CD4-positive, alpha-beta T cell (primary cell): Measurements from ENCODE around the gene C1QA. TPM values are rescaled to one million over a fixed set of nuclear protein-coding genes. Genes with fewer than 3 reads are reported as not detected.

Source experiments
- ATAC-seq: fragments of 200-7000 bp; cut with Tn5 transposase; one replicate; pipeline ENCODE4 v1.10.0; 2022; ENCODE audit warnings: mild to moderate bottlenecking; ENCODE audit not compliant: poor library complexity
- CTCF ChIA-PET: fragments of 350-600 bp; sonication (Branson Sonifier 250); formaldehyde crosslinking; loops from one replicate; lab custom pipeline; 2021; ENCODE audit warnings: antibody characterized with exemption, inconsistent platforms; lab: Charles Lee
- POLR2A ChIA-PET: fragments of 350-600 bp; sonication (Branson Sonifier 250); formaldehyde crosslinking; loops from one replicate; lab custom pipeline; 2021; ENCODE audit warnings: antibody characterized with exemption, inconsistent platforms; lab: Charles Lee
- DNase-seq, 14 experiments: peaks; one replicate each; pipeline ENCODE4 v3.0.0-alpha.2; 2013 to 2020; ENCODE audit warnings: mixed read lengths in 2 of 14
- H3K27ac ChIP-seq, 2 donors: one replicate each; pipeline versions ENCODE4 v1.5.1 to v1.7.0; 2013; ENCODE audit warnings: low read length in 2 of 2, low read depth in 1 of 2, mild to moderate bottlenecking in 1 of 2
- H3K27me3 ChIP-seq, 2 experiments: 1 replicate in 1 of 2; 2 replicates in 1 of 2; pipeline versions ENCODE4 v1.6.1 to v1.7.0; 2013; ENCODE audit warnings: low read length in 2 of 2, control low read depth in 1 of 2, mild to moderate bottlenecking in 1 of 2, moderate library complexity in 1 of 2; ENCODE audit not compliant: insufficient read depth in 2 of 2, control insufficient read depth in 1 of 2
- H3K36me3 ChIP-seq: one replicate; pipeline ENCODE4 v1.6.1; 2013; ENCODE audit warnings: low read length, control low read depth; ENCODE audit not compliant: insufficient read depth
- H3K4me1 ChIP-seq: one replicate; pipeline ENCODE4 v1.6.1; 2013; ENCODE audit warnings: low read length, control low read depth; ENCODE audit not compliant: insufficient read depth
- H3K4me3 ChIP-seq: one replicate; pipeline ENCODE4 v1.5.1; 2013; ENCODE audit warnings: mild to moderate bottlenecking, low read length, moderate library complexity
- H3K9me3 ChIP-seq, 2 experiments: 1 replicate in 1 of 2; 2 replicates in 1 of 2; pipeline versions ENCODE4 v1.6.1 to v1.7.0; 2013; ENCODE audit warnings: low read length in 2 of 2, mild to moderate bottlenecking in 2 of 2, control low read depth in 1 of 2, moderate library complexity in 1 of 2; ENCODE audit not compliant: control insufficient read depth in 1 of 2, insufficient read depth in 1 of 2
- H3K27ac Mint-ChIP-seq: one replicate; pipeline ENCODE4 v1.8.0; 2020; ENCODE audit warnings: mixed read lengths
- H3K27me3 Mint-ChIP-seq: one replicate; pipeline ENCODE4 v1.8.0; 2021; ENCODE audit warnings: mixed read lengths
- H3K36me3 Mint-ChIP-seq: one replicate; pipeline ENCODE4 v1.8.0; 2021; ENCODE audit warnings: low read depth, mixed read lengths
- H3K4me1 Mint-ChIP-seq: one replicate; pipeline ENCODE4 v1.8.0; 2021; ENCODE audit warnings: low read depth, mixed read lengths
- H3K4me3 Mint-ChIP-seq: one replicate; pipeline ENCODE4 v1.8.0; 2020; ENCODE audit warnings: mild to moderate bottlenecking, mixed read lengths
- H3K9me3 Mint-ChIP-seq: one replicate; pipeline ENCODE4 v1.8.0; 2020; ENCODE audit warnings: mixed read lengths
- intact Hi-C, 2 experiments: fragments of 100-400 bp; cut with DNase I in 1 of 2; cut with micrococcal nuclease in 1 of 2; formaldehyde crosslinking; loops; one replicate each; pipeline versions ENCODE4 v1.15.1 to v1.9.0; 2023 to 2025; cut with DNase I, micrococcal nuclease
- total RNA-seq, 174 experiments: library from RNA in 2 of 174; stranded (reverse) in 2 of 174; gene quantifications; one replicate each; pipeline ENCODE4 v1.2.3 and lab custom pipeline; 2021 to 2026
- TF ChIP-seq, protein P1 (sequence below): fragments of 200-600 bp; IDR thresholded peaks from one replicate; pipeline ENCODE4 v1.8.0; 2022; ENCODE audit warnings: antibody characterized with exemption, mild to moderate bottlenecking

C1QA gene
- total RNA-seq, 2 experiments from 2014 or later, result not detected

DNA sequence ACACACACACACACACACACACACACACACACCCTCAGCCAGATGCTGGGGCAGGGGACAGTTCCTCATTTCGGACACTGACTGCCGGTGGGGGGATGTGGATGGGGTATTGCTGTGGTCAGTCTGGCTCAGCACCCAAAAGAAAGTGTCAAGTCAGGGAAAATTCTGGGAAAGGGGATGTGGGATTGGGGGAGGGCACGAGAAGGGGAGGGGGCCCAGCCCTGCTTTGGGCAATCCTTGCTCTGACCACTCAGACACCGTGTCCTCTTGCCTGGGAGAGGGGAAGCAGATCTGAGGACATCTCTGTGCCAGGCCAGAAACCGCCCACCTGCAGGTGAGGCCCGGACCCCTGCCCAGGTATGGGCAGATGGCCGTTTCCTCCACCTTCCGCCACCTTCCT is 7.0 kb downstream of the C1QA start, which contains the start of gene C1QC:
Gene C1QC, plus strand, starts transcription at position 253 of the 400 bp plus-strand sequence. CDS start 391 bp downstream, outside the sequence.
- TF ChIP-seq, protein P1, sequence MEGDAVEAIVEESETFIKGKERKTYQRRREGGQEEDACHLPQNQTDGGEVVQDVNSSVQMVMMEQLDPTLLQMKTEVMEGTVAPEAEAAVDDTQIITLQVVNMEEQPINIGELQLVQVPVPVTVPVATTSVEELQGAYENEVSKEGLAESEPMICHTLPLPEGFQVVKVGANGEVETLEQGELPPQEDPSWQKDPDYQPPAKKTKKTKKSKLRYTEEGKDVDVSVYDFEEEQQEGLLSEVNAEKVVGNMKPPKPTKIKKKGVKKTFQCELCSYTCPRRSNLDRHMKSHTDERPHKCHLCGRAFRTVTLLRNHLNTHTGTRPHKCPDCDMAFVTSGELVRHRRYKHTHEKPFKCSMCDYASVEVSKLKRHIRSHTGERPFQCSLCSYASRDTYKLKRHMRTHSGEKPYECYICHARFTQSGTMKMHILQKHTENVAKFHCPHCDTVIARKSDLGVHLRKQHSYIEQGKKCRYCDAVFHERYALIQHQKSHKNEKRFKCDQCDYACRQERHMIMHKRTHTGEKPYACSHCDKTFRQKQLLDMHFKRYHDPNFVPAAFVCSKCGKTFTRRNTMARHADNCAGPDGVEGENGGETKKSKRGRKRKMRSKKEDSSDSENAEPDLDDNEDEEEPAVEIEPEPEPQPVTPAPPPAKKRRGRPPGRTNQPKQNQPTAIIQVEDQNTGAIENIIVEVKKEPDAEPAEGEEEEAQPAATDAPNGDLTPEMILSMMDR, result no peak
- no peaks in the 10 kb centered on the region for H3K9me3 Mint-ChIP-seq
- peaks cover 32% of the 10 kb centered on the region for H3K27me3 Mint-ChIP-seq
- no peak within 1 kb of the TSS for H3K4me3 ChIP-seq
- H3K4me1 ChIP-seq, result peaks cover 8% of the 10 kb centered on the region
- H3K36me3 ChIP-seq, result no peaks in the 10 kb centered on the region
- CTCF ChIA-PET, result no interaction called here
- intact Hi-C loops, result loop anchor here in 1 of 2 experiments (2.0 kb wide), 1 partner anchor 511 kb away; no protein-coding TSS in a partner anchor
- no peak within 1 kb of the TSS for H3K27ac ChIP-seq
- ATAC-seq (no peak), DNase-seq (no peak)
- H3K27me3 ChIP-seq, result peaks cover 11 to 16% of the 10 kb centered on the region in 2 experiments
- no peak within 1 kb of the TSS for H3K4me3 Mint-ChIP-seq
- no peaks in the 10 kb centered on the region for H3K36me3 Mint-ChIP-seq
- no peak within 1 kb of the TSS for H3K27ac Mint-ChIP-seq
- POLR2A ChIA-PET, result no interaction called here
- H3K9me3 ChIP-seq, result peaks cover 0 to 4% of the 10 kb centered on the region in 2 experiments
- no peaks in the 10 kb centered on the region for H3K4me1 Mint-ChIP-seq

DNA sequence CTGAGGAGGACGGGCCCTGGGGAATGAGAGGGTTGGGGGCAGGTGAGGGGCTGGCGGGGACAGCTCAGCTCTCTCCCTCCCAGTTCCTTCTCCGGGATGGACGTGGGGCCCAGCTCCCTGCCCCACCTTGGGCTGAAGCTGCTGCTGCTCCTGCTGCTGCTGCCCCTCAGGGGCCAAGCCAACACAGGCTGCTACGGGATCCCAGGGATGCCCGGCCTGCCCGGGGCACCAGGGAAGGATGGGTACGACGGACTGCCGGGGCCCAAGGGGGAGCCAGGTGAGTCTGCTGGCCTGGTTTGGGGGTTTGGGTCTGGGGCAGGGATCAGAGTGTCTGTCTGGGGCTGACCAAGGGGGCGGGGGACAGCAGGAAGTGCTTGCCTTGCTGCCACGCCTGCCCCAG is 7.5 kb downstream of the C1QA start:
- Histone ChIP-seq H3K9me3 (no peaks in the 10 kb centered on the region), H3K36me3 (no peaks in the 10 kb centered on the region), H3K4me3 (no peak overlapping the region), H3K27me3 (peaks cover 10 to 16% of the 10 kb centered on the region in 2 experiments), H3K27ac (no peak overlapping the region), H3K4me1 (peaks cover 8% of the 10 kb centered on the region)
- POLR2A ChIA-PET, result no interaction called here
- CTCF ChIA-PET, result no interaction called here
- TF ChIP-seq, protein P1, result no peak
- Mint-ChIP-seq H3K27ac (no peak overlapping the region), H3K4me1 (no peaks in the 10 kb centered on the region), H3K36me3 (no peaks in the 10 kb centered on the region), H3K4me3 (no peak overlapping the region), H3K27me3 (peaks cover 32% of the 10 kb centered on the region), H3K9me3 (no peaks in the 10 kb centered on the region)
- intact Hi-C loops, result loop anchor here in 1 of 2 experiments (2.0 kb wide), 1 partner anchor 511 kb away; no protein-coding TSS in a partner anchor
- ATAC-seq (no peak), DNase-seq (no peak)

DNA sequence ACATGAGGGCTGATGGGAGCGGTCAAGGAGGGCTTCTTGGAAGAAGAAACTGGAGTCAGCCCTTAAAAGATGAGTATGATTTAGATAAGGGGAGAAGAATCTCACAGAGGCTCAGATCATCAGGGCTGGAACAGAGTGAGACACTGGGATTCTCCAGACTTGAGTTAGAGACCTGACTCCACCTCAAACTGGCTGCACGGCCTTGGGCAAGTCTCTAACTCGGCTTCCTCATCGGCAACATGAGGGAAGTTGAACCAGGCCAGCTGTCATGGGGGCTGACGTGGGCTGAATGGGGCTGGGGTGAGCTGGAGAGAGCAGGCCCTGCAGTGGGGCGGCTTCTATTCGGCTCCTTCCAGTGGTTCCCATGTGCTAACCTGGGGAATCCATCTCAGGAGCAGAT is 9.5 kb downstream of the C1QA start:
- Mint-ChIP-seq H3K36me3 (no peaks in the 10 kb centered on the region), H3K9me3 (no peaks in the 10 kb centered on the region), H3K27ac (no peak overlapping the region), H3K4me3 (no peak overlapping the region), H3K27me3 (peaks cover 24% of the 10 kb centered on the region), H3K4me1 (no peaks in the 10 kb centered on the region)
- TF ChIP-seq, protein P1, result no peak
- H3K4me3 ChIP-seq, result no peak overlapping the region
- no peaks in the 10 kb centered on the region for H3K9me3 ChIP-seq
- peaks cover 8% of the 10 kb centered on the region for H3K4me1 ChIP-seq
- ChIA-PET CTCF (interaction anchor here (0.5 kb wide), 1 partner anchor 135 kb away, joined by 3 read pairs; no protein-coding TSS in a partner anchor), POLR2A (no interaction called here)
- H3K27me3 ChIP-seq, result peaks cover 10 to 16% of the 10 kb centered on the region in 2 experiments
- DNase-seq (no peak), ATAC-seq (no peak)
- H3K36me3 ChIP-seq, result no peaks in the 10 kb centered on the region
- H3K27ac ChIP-seq, result no peak overlapping the region
- intact Hi-C loops, result no loop called here
